ENCODE results near the gene CHAC2.

GRCh38 chr2:53767405-53768241 lies at the start of gene CHAC2:
- peak in 1 of 4 donors; percentile 16 for TF ChIP-seq POLR2A (IDR thresholded peaks at IDR 0.05)
- peak in 5 of 7 experiments; percentile 29 to 63 (median 42) for TF ChIP-seq CTCF (IDR thresholded peaks at IDR 0.05)

Data from stomach (tissue), 4 donors.